Measurements from ENCODE around the gene FSTL1. TPM values are rescaled to one million over a fixed set of nuclear protein-coding genes. Genes with fewer than 3 reads are reported as not detected.

The FSTL1 gene
- total RNA-seq, 2 experiments from 2014 or later = 0.23 to 0.94 TPM

GRCh38 chr3:120469440-120469839, 18.6 kb upstream of the FSTL1 start:
- POLR2A ChIA-PET = no interaction called here
- CTCF ChIA-PET = no interaction called here

DNA sequence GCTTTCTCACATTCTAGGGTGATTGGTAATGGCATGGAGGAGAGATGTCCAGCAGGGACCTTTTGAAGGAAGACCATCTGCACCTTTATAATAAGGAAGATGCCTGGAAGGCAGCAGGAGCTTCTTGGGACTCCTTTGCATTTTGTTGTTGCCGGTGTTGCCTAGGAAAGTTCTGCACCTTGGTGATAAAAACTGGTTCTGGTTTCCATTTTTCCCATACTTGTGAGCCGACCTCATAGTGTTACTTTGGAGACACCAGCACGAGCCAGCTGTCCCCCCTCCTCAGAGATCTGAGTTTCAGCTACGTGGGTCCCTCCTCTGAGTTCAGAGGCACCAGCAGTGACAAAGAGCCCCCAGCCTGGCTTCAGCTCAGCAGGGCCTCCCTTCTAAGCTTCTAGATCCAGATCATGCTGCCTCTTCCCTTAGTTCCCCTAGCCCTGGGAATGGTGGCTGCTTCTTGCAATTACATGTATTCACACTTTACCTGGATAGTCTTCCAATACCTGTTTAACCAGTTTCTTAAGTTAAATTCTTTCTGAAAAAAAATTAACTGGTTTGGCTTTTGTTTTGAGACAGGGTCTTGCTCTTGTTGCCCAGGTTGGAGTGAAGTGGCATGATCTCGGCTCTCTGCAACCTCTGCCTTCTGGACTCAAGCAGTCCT, 18.0 kb upstream of the FSTL1 start:
- CTCF ChIA-PET = no interaction called here
- POLR2A ChIA-PET = no interaction called here

DNA sequence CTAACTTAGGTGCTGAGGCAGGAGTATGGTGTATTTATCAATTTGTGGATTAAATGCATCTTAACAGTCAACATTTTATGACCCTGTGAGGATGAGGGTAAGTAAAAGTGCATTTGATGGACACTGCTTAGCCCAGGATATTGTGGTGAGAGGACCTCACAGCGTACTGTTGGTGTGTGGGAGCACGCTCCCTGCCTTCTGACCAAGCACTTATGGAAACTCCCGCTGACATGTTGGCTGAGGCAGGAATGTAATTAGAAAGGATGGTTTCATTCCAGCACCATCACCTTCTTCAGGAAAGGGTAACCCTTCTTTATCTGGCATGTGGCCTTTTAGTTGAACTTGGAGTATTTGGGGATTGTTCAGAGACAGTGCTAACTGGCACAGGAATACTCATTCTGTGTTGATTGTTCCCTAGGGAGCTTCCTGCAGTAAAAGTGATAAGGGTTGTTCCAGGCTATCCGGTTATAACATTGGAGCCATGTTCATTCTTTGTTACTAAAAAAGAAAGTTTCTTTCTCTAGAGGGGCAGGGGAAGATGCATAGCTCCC, 11.7 kb upstream of the FSTL1 start:
- ChIA-PET POLR2A (no interaction called here), CTCF (no interaction called here)

GRCh38 chr3:120461416-120461815, 10.6 kb upstream of the FSTL1 start:
- POLR2A ChIA-PET = no interaction called here
- CTCF ChIA-PET = no interaction called here

- ChIA-PET CTCF (no interaction called here), POLR2A (no interaction called here)
These were observed 10.1 kb upstream of the FSTL1 start for GRCh38 chr3:120460862-120461261.

DNA sequence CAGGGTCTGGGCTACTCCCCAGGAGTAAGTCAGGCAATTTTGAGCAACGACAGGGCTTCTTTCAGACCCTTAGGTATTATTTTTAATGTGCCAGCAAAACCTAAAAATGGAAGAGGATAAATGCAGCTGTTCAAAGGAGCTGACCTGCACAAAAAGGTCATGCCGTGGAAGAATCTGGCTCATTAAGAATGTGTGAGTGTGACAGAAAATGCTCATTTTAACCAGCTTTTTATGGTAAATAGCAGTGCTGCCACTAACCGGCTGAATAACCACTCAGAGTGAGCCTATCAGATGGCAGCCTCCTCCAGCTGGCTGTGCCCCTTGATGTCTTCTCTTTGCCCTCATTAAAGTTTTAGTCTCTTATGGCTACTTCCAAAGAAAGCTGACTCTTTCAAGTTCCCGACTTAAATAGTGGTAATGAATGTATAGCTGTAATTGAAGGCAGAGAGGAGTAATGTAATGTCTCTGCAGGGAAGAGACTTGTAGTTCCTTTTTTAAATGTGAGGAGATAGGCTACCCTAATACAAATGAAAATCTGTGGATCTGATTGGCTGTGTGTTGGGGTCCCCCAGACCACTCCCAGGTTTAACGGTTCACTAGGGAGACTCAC, 9.5 kb upstream of the FSTL1 start:
- POLR2A ChIA-PET = no interaction called here

DNA sequence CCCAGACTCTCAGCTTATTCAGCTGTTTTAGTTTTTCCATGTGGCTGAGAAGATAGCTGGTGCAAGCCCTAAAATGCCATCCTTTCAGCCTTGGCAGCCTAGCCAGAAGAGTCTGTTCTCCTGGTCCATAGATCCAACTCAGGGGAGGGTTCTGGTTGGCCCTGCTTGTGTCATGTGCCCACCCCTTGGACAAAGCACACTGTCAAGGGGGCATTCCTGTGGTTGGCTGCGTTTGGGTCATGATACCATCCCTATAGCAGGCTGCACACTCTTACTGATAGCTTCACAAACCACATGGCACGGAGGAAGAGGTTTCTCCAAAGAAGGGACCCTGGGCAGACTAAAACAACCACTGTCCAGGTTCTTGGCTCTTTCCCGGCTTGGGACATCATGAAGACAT, 8.4 kb upstream of the FSTL1 start:
- ChIA-PET POLR2A (no interaction called here), CTCF (no interaction called here)

More for the DNA sequence above, 9.5 kb upstream of the FSTL1 start:
- CTCF ChIA-PET = no interaction called here

GRCh38 chr3:120457827-120458226, 7.0 kb upstream of the FSTL1 start:
- ChIA-PET CTCF (no interaction called here), POLR2A (no interaction called here)

- CTCF ChIA-PET = no interaction called here
- POLR2A ChIA-PET = no interaction called here
These were observed 3.4 kb upstream of the FSTL1 start for GRCh38 chr3:120454076-120454689.

- ChIA-PET CTCF (no interaction called here), POLR2A (no interaction called here)
These were observed 2.0 kb upstream of the FSTL1 start for GRCh38 chr3:120452816-120453215.

DNA sequence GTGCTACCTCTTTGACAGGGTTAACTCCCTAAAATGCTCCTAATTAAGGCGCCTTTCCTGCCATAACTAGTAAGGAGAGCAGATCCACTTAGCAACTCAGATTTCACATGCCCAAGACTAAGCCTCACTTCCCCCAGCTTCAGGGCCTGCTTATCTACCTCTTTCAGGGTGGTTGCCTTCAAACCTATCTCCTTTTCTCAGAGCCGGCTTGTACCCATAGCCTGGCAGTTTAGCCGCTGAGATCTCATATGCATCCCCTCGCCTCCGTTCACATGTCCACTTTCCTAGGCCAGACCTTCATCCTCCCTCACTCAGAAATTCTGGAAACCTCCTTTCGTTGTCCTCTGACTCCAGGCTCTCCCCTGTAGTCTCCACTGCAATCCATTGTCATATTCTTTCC, 1.0 kb upstream of the FSTL1 start:
- CTCF ChIA-PET = no interaction called here
- POLR2A ChIA-PET = no interaction called here

- ChIA-PET POLR2A (no interaction called here), CTCF (no interaction called here)
These were observed 525 bp upstream of the FSTL1 start for GRCh38 chr3:120451272-120451761.

- POLR2A ChIA-PET = interaction anchor here (0.6 kb wide), 1 partner anchor 574 kb away, joined by 8 read pairs; no protein-coding TSS in a partner anchor
- CTCF ChIA-PET = no interaction called here
These were observed 842 bp downstream of the FSTL1 start for GRCh38 chr3:120449701-120450599.

DNA sequence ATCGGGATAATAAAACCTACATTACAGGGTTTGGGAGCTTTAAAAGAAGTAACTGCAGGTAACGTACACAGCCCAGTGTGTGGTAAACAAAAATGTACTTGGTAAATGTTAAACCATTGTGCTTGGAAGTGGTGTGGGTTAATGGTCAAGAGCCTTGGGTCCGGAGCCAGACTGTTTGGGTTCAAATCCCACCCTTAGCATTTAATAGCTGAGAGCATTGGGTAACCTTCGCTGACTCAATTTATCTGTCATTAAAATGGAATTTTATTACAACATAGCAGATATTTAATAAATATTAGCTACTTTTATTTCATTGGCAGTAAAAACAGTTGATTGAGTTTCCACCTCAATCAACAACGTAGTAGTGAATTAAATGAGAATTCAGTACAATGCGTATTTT, 1.5 kb downstream of the FSTL1 start:
- ChIA-PET CTCF (no interaction called here), POLR2A (interaction anchor here (0.6 kb wide), 1 partner anchor 574 kb away, joined by 8 read pairs; no protein-coding TSS in a partner anchor)

DNA sequence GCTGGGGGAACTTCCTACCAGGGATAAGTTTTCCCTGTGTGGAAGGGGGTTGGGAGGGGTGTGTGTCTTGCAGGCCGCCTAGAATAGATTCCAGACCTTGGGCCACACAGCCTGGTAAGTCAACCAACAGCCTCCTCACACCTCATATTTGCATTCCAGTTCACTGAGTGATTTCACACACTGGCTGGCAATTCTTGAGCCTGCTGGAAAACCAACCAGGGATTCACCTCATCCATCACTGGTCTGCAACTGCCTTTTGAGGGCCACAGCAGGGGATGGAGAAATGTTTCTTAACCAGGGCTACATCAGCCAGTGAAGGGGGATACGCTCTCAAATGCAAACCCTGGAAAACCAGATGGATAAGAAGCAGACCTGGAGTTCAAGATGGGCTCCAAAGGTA, 2.0 kb downstream of the FSTL1 start:
- ChIA-PET CTCF (no interaction called here), POLR2A (no interaction called here)

- CTCF ChIA-PET = no interaction called here
- POLR2A ChIA-PET = no interaction called here
These were observed 3.7 kb downstream of the FSTL1 start for GRCh38 chr3:120446891-120447668.

GRCh38 chr3:120445654-120446053, 5.1 kb downstream of the FSTL1 start:
- POLR2A ChIA-PET = no interaction called here
- CTCF ChIA-PET = interaction anchor here (1.6 kb wide), 1 partner anchor 202 kb away, joined by 4 read pairs; no protein-coding TSS in a partner anchor

- CTCF ChIA-PET = interaction anchor here (1.9 kb wide), 1 partner anchor 115 kb away, joined by 4 read pairs; no protein-coding TSS in a partner anchor
These were observed 7.1 kb downstream of the FSTL1 start for GRCh38 chr3:120443626-120444123.

DNA sequence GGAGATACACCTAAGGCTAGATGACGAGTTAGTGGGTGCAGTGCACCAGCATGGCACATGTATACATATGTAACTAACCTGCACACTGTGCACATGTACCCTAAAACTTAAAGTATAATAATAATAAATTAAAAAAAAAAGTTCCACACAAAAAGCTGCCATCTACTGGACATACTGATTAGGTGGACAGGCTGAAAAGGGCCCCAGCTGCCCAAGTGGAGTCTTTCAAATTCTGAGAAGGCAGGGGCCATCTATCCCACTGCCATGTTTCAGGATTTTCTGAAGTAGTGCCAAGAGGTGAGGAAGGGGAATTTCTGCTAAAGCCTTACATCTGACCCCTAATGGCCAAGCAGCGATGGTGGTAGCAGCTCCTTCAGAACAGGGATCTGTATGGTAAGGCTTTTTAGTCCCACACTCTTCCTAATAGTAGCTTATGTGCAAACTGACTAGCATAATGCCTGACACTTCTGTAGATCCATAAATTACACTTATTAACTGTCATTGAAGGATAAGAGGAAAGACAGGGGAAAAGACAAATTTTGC, 7.7 kb downstream of the FSTL1 start:
- POLR2A ChIA-PET = no interaction called here
- CTCF ChIA-PET = interaction anchor here (1.9 kb wide), 1 partner anchor 116 kb away, joined by 4 read pairs; no protein-coding TSS in a partner anchor

More at GRCh38 chr3:120443626-120444123, 7.1 kb downstream of the FSTL1 start:
- POLR2A ChIA-PET = no interaction called here
